HG03565 (cell line): Measurements from ENCODE around the gene MUS81.
"Not testable (repeated sequence)": the region's sequence is repeated elsewhere in the genome, so short reads cannot be mapped to it uniquely, and the experiment has no call there.

Experiments
- ATAC-seq: cut with Tn5 transposase; IDR thresholded peaks from one replicate; pipeline ENCODE4 v1.9.1; 2021; ENCODE audit warnings: mild to moderate bottlenecking, moderate library complexity; ENCODE audit not compliant: unreplicated experiment

MUS81 gene

GRCh38 chr11:65844231-65844872, 15.9 kb upstream of the MUS81 start:
- no peak for ATAC-seq

GRCh38 chr11:65847746-65848145, 12.5 kb upstream of the MUS81 start:
- ATAC-seq = no peak

GRCh38 chr11:65848693-65849092, 11.5 kb upstream of the MUS81 start:
- not testable (repeated sequence) for ATAC-seq

DNA sequence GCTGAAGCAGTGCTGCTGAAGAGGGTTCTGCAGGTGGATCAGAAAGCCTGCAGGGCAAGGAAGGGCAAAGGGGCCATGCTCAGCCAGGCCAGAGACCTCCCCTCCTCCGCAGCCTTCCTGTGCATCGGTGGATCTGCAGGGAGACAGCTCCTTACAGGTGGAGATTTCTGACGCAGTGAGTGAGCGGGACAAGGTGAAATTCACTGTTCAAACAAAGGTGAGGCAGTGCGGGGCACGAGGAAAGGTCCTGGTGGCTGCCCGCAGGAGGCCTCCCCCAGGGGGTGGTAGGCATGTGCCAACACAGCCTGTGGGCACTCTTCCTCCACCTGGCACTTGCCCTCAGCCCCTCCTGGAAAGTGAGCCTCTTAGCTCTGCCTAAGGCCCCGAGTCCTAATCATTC, 10.9 kb upstream of the MUS81 start:
- ATAC-seq = no peak

DNA sequence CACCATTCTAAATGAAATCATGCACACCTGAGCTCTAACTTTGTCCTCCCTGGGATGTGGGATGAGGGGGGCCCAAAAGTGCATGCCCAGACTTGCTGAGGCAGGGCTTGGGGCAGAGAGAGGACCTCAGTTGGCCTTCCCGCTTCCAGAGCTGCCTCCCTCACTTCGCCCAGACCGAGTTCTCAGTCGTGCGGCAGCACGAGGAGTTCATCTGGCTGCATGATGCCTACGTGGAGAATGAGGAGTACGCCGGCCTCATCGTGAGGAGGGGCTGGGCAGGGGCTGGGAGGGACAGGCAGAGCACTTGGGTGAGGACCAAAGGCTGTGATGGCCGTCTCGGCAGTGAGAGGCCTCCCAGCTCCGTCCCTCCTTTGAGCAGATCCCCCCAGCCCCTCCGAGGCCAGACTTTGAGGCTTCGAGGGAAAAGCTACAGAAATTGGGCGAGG, 10.4 kb upstream of the MUS81 start:
- ATAC-seq = no peak

DNA sequence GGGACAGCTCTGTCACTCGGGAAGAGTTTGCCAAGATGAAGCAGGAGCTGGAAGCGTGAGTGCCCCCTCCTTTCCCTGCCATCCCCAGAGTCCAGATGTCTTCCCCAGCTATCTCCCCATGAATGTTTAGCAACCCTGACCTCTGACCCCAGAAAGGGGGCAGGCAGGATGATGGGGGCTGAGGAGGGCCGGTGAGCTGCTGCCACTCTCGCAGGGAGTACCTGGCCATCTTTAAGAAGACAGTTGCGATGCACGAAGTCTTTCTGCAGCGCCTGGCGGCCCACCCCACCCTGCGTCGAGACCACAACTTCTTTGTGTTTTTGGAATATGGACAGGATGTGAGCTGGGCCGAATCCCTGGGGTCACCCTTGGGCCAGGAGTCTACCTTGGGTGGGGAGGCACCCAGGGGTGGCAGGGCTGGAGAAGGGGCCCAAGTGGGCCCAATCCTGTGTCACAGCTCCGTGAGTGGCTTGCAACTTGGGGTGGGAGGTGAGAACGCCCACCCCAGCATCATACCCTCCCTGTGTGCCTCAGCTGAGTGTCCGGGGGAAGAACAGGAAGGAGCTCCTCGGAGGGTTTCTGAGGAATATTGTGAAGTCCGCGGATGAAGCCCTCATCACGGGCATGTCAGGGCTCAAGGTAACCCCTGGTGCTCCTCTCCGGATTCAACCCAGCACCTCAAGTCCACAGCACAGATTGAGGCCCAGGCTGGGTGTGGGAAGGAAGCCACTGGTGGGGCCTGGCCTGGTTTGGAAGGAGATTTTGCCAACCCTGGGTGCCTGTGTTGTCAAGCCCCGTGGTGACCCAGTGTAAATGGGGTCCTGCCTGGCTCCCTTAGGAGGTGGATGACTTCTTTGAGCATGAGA, 9.8 kb upstream of the MUS81 start:
- ATAC-seq = no peak

- no peak for ATAC-seq
These were observed 9.1 kb upstream of the MUS81 start for GRCh38 chr11:65851083-65851579.

DNA sequence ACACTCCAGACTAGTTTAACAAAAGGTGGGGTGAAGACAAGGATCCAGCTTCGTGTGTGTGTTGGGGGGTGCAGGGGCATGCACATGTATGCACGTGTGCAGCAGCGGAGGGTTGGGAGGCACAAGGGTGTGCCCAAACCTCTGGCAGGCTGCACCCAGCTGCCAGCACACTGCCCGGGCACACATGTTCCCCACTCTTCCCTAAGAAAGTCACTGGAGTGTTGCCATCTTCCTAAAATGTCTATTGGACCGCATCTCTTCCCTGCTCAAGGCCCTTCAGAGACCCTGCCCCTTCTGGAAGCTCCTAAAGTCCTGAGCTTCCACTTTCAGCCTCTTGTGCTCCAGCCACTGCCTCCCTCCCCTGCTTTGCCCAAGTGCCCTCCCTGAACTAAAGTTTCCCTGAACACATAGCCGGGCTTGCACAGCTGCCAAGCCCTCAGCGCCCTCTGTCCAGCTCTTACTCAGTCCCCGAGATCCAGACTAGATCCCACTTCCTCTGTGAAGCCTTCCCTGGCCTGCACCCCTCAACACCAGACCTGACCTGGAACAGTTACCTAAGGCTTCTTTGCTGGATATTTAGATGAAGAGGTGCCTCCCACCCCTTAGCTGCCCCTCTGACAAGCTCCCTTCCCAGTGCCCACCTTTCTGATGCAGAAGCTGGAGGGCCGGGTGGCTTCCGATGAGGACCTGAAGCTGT, 8.3 kb upstream of the MUS81 start:
- ATAC-seq = no peak

DNA sequence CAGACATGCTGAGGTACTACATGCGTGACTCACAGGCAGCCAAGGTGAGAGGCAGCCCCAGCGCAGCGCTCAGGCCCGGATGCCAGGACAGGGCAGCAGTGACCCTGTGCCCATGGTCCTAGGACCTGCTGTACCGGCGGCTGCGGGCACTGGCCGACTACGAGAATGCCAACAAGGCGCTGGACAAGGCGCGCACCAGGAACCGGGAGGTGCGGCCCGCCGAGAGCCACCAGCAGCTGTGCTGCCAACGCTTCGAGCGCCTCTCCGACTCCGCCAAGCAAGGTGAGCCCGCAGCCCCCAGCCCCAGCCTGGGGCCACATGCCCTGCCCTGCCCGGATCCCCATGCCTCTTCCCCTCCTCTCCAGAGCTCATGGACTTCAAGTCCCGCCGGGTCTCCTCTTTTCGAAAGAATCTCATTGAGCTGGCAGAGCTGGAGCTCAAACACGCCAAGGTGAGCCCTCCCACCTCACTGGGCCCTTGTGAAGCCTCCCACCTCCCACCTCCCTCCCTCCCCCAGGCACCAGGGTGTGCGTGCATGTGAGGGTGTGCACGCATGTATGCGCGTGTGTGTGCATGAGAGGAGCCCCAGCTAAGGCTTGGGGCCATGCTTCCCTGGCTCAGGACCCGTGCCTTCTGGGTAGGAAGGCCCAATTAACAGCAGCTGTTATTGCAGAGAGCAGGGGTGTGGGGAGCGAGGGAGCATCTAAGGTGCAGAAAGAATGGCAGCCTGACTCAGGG, 7.6 kb upstream of the MUS81 start:
- no peak for ATAC-seq

DNA sequence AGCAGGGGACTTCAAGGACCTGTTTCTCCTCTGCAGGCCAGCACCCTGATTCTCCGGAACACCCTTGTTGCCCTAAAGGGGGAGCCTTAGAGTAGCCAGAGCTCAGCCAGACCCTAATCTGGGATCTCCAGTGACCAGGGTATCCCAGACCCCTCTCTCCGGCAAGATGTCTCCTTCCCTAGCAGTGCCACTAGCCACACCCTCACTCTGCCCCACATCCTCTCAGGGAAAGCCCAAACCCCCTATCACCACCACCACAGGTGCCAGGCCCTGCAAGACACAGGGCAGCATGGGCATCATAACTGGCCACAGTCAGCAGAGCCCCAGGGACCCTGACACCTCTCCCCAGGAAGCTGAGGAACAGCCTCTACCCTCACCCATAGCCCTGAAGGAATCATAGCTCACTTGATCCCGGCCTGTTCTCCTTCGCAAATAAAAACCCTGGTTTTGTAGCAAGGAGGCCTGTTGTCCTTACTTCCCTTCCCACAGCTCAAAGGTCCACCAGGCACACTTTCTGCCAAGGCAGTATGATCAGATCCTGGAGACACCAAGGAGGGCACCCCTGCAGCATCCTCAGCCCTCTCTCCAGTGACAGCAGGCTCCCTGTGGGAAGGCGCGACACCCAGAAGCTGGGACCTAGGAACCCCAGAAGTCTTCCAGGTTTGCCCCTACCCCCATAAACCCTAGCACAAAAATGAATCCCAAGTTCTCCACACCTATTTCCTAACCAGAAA, 6.8 kb upstream of the MUS81 start:
- ATAC-seq = no peak

- ATAC-seq = no peak
These were observed 6.1 kb upstream of the MUS81 start for GRCh38 chr11:65854161-65854592.

- ATAC-seq = no peak
These were observed 5.1 kb upstream of the MUS81 start for GRCh38 chr11:65854852-65855837.

GRCh38 chr11:65855927-65856363, 4.3 kb upstream of the MUS81 start:
- ATAC-seq = no peak

DNA sequence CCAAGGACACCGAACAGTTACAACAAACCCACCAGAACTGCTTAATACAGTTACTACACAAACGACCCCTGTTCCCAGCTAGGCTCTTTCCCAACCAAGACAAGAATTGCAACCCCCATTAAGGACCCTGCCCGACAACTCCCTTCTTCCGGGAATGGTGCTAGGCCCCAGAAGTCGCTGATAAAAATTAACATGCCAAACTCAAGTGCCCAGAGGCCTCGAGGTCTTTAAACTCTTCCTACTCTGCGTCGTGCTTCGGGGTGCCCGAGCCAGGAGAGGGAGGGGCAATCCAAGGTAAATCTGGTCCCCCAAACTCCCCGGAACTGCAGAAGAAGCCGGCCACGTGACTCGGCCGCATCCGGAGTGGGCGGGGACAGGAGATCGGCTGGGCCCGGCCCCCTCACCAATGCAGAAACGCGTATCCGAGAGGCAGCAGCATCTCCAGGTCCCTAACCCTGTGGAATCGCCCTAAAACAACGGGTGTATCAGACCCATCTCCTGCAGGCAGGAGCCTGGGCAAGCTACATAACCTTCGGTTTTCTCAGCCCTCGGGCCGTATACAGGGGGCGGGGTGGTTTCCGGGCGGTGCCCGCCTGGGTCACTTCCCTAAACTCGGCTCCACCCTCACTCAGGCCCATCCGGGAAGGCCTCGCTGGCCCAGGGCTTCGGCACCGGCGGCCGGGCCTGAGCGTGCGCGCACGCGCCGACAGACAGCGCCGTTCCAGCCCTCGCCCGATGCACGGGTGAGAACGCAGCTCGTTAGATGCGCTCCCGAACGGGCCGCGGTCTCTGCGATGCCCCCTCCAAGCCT, 3.3 kb upstream of the MUS81 start:
- ATAC-seq = no peak

GRCh38 chr11:65857500-65857852, 2.8 kb upstream of the MUS81 start:
- ATAC-seq = peak; percentile 0

DNA sequence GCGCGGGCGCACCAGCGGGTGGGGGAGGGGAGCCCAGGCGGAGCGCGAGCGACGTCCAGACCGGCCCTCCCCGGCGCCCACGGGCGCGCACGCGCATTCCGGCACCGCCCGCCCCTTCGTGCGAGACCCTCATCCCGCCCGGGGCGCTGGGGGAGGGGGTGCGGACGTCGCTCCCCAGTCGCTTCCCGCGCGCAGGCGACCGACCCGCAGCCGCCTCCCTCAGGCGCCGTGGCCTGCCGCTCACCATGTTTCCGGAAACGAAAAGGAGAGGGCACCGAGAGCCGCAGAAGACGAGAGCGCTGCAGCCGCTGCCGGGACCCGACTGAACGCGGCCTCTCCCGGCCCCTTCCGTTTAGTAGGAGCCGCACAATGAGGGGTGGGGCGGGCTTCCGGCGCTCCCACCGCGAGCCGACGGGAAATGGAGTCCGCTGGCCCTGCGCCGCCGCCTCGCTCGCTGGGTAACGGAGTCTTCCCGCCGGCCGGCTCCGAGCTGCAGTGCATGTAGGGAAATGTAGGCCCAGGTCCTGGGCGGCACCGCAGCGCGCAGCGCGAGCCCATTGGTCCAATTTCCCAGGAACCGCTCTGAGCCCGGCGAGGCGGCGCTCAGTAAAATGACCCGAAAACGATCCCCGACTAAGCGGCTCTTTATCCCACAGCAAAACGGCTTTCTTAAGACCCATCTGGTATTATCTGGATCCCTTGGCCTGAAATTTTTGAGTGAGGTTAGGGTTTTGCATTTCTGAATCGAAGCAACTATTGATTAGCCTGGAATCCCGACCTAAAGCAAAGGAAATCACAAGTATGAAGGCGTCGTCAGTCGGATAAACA, 2.2 kb upstream of the MUS81 start, which contains the start of gene CFL1:
TSS of gene CFL1 (minus strand) at position 328 of the 828 bp plus-strand sequence. CDS start at position 247, 81 bp downstream.
- peak; percentile 37 for ATAC-seq

- ATAC-seq = no peak
These were observed 1.5 kb upstream of the MUS81 start for GRCh38 chr11:65858681-65859087.
